PC-3 (cell line): ENCODE results near the gene CRHR2. TPM values are rescaled to one million over a fixed set of nuclear protein-coding genes. Genes with fewer than 3 reads are reported as not detected.

Experiments
- ATAC-seq: fragments of 200-7000 bp; cut with Tn5 transposase; 2 replicates; pipeline ENCODE4 v1.9.1; 2020; ENCODE audit warnings: mild to moderate bottlenecking, moderate library complexity
- BruUV-seq: library from RNA; stranded (reverse); fragments of 400-500 nt; replicated peaks from 2 replicates; lab custom pipeline; 2021; lab: Mats Ljungman, UMichigan
- CTCF ChIA-PET: fragments of 300-600 bp; sonication (Branson Sonifier 250); formaldehyde crosslinking; loops from one replicate; lab custom pipeline; 2022; ENCODE audit warnings: antibody characterized with exemption; lab: Charles Lee
- POLR2A ChIA-PET: fragments of 300-600 bp; sonication (Branson Sonifier 250); formaldehyde crosslinking; loops from one replicate; lab custom pipeline; 2022; ENCODE audit warnings: antibody characterized with exemption; ENCODE audit not compliant: unreplicated experiment; lab: Charles Lee
- DNase-seq: peaks from one replicate; pipeline ENCODE4 v3.0.0-alpha.2; 2015
- H2AFZ ChIP-seq: fragments of 300-600 bp; sonication (generic); 2 replicates; pipeline ENCODE4 v1.6.0; 2016; ENCODE audit warnings: antibody characterized with exemption, low read length
- H3F3A ChIP-seq: fragments of 300-600 bp; sonication (generic); one replicate; pipeline ENCODE4 v1.6.0; 2017; ENCODE audit warnings: antibody characterized with exemption, low read length, control low read depth, mild to moderate bottlenecking; ENCODE audit not compliant: unreplicated experiment
- H3K27ac ChIP-seq: fragments of 300-600 bp; sonication (generic); 2 replicates; pipeline ENCODE4 v1.5.1; 2016; ENCODE audit warnings: mild to moderate bottlenecking, low read length
- H3K27me3 ChIP-seq: fragments of 300-600 bp; sonication (generic); 2 replicates; pipeline ENCODE4 v1.6.1; 2016; ENCODE audit warnings: low read length, mixed read lengths
- H3K36me3 ChIP-seq: fragments of 300-600 bp; sonication (generic); 2 replicates; pipeline ENCODE4 v1.6.1; 2016; ENCODE audit warnings: low read depth, mixed run types, low read length, mixed read lengths
- H3K4me1 ChIP-seq: fragments of 300-600 bp; sonication (generic); 2 replicates; pipeline ENCODE4 v1.5.1; 2016; ENCODE audit warnings: low read length; ENCODE audit not compliant: insufficient read depth
- H3K4me2 ChIP-seq: fragments of 300-600 bp; sonication (generic); 2 replicates; pipeline ENCODE4 v1.6.0; 2016; ENCODE audit warnings: low read length
- H3K4me3 ChIP-seq: fragments of 300-600 bp; sonication (generic); 2 replicates; pipeline ENCODE4 v1.5.1; 2016; ENCODE audit warnings: mild to moderate bottlenecking, low read length, mixed read lengths
- H3K79me2 ChIP-seq: fragments of 300-600 bp; sonication (generic); 2 replicates; pipeline ENCODE4 v1.6.1; 2017; ENCODE audit warnings: low read length, mixed read lengths
- H3K9ac ChIP-seq: fragments of 300-600 bp; sonication (generic); 2 replicates; pipeline ENCODE4 v1.6.0; 2016; ENCODE audit warnings: mild to moderate bottlenecking, low read length
- H3K9me2 ChIP-seq: fragments of 300-600 bp; sonication (generic); replicated peaks from 2 replicates; pipeline ENCODE4 v1.6.1; 2016; ENCODE audit warnings: mixed run types, low read length, mixed read lengths
- H3K9me3 ChIP-seq: fragments of 300-600 bp; sonication (generic); 2 replicates; pipeline ENCODE4 v1.6.1; 2016; ENCODE audit warnings: low read length, mixed read lengths
- H4K20me1 ChIP-seq: fragments of 300-600 bp; sonication (generic); 2 replicates; pipeline ENCODE4 v1.6.1; 2016; ENCODE audit warnings: low read length, mixed read lengths
- EZH2 ChIP-seq: fragments of 300-600 bp; sonication (generic); IDR thresholded peaks from one replicate; pipeline ENCODE4 v1.6.1; 2017; ENCODE audit warnings: antibody characterized with exemption, mild to moderate bottlenecking, low read length; ENCODE audit not compliant: unreplicated experiment
- EZH2phosphoT487 ChIP-seq: fragments of 300-600 bp; sonication (generic); IDR thresholded peaks from 2 replicates; pipeline ENCODE4 v1.6.1; 2018; ENCODE audit warnings: mild to moderate bottlenecking, antibody characterized with exemption, low read length, borderline replicate concordance
- intact Hi-C: fragments of 100-400 bp; cut with micrococcal nuclease; formaldehyde crosslinking; loops from 2 replicates; pipeline ENCODE4 v1.9.0; 2023
- total RNA-seq: library from RNA; depleted of rRNA; stranded (reverse); fragments of >200 nt; gene quantifications from 2 replicates; pipeline ENCODE4 v1.2.3, GENCODE V29; 2014
- TF ChIP-seq, protein P1 (sequence below): fragments of 300-600 bp; sonication (generic); conservative IDR thresholded peaks from 2 replicates; pipeline ENCODE4 v1.5.1; 2017; ENCODE audit warnings: antibody characterized with exemption, low read depth, mild to moderate bottlenecking, low read length

Gene CRHR2
- total RNA-seq, 1 experiment from 2014 or later, result not detected

DNA sequence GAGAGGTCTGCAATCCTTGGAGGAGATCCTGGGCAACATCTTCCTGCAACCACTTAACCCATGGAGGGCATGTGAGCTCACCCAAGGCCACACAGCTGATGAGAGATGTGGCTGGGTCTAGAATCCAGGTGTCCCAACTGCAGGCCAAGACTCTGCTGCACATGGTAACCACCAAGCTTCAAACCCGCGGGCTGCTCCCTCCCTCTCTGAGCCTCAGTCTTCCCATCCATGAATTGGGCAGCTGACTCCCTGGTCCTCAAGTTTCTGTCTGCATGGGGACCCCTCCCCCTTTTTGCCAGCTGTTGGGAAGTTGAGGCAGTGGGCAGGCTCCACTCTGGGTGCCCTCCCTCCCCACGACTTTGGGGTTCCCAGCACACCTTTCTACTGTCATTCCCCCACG, 48.7 kb upstream of the CRHR2 start:
- no peaks in the 10 kb centered on the region for H4K20me1 ChIP-seq
- no peak overlapping the region for H3K9ac ChIP-seq
- no peak for TF ChIP-seq EZH2
- TF ChIP-seq, protein P1, sequence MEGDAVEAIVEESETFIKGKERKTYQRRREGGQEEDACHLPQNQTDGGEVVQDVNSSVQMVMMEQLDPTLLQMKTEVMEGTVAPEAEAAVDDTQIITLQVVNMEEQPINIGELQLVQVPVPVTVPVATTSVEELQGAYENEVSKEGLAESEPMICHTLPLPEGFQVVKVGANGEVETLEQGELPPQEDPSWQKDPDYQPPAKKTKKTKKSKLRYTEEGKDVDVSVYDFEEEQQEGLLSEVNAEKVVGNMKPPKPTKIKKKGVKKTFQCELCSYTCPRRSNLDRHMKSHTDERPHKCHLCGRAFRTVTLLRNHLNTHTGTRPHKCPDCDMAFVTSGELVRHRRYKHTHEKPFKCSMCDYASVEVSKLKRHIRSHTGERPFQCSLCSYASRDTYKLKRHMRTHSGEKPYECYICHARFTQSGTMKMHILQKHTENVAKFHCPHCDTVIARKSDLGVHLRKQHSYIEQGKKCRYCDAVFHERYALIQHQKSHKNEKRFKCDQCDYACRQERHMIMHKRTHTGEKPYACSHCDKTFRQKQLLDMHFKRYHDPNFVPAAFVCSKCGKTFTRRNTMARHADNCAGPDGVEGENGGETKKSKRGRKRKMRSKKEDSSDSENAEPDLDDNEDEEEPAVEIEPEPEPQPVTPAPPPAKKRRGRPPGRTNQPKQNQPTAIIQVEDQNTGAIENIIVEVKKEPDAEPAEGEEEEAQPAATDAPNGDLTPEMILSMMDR, result no peak
- TF ChIP-seq EZH2phosphoT487, result no peak
- H3K27ac ChIP-seq, result no peak overlapping the region
- intact Hi-C loops, result no loop called here
- no peaks in the 10 kb centered on the region for H3K36me3 ChIP-seq
- POLR2A ChIA-PET, result no interaction called here
- CTCF ChIA-PET, result no interaction called here
- H3K4me1 ChIP-seq, result 0 out of 2 replicates have a peak, but pooled peaks cover 8% of the 10 kb centered on the region
- no peak overlapping the region for H2AFZ ChIP-seq
- H3K79me2 ChIP-seq, result no peaks in the 10 kb centered on the region
- H3K4me3 ChIP-seq, result no peak overlapping the region
- no peak overlapping the region for H3K4me2 ChIP-seq
- no peak for ATAC-seq
- H3K9me2 ChIP-seq, result no peaks in the 10 kb centered on the region
- DNase-seq, result no peak
- H3K27me3 ChIP-seq, result peaks cover 38% of the 10 kb centered on the region
- H3K9me3 ChIP-seq, result no peaks in the 10 kb centered on the region
- no TSS peak for BruUV-seq
- no peaks in the 10 kb centered on the region for H3F3A ChIP-seq

DNA sequence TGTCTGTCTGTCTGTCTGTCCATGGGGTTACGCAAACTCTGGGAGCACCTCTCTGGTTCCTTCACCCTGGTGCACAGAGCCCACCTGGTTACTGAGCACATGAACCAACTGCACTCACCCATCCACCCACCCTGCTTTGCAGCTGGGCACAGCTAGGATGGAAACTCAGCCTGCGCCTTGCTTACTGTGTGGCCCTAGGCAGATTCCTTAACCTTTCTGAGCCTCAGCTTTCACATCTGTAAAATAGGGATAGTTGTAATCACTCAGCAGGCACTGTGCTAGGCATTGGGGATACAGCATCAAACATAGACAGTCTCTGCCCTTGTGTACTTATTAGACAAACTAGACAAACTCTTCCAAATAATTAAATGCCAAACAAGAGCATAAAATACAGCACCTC, 47.8 kb upstream of the CRHR2 start:
- Histone ChIP-seq H3F3A (no peaks in the 10 kb centered on the region), H3K9ac (no peak overlapping the region), H3K27ac (no peak overlapping the region), H3K79me2 (no peaks in the 10 kb centered on the region), H3K9me2 (no peaks in the 10 kb centered on the region), H3K4me3 (no peak overlapping the region), H3K27me3 (peaks cover 38% of the 10 kb centered on the region), H3K36me3 (no peaks in the 10 kb centered on the region), H3K9me3 (no peaks in the 10 kb centered on the region), H3K4me1 (0 out of 2 replicates have a peak, but pooled peaks cover 8% of the 10 kb centered on the region), H4K20me1 (no peaks in the 10 kb centered on the region), H3K4me2 (no peak overlapping the region), H2AFZ (no peak overlapping the region)
- ATAC-seq (no peak), DNase-seq (no peak)
- no TSS peak for BruUV-seq
- POLR2A ChIA-PET, result no interaction called here
- CTCF ChIA-PET, result no interaction called here
- TF ChIP-seq, protein P1, result no peak
- no peak for TF ChIP-seq EZH2
- intact Hi-C loops, result no loop called here

DNA sequence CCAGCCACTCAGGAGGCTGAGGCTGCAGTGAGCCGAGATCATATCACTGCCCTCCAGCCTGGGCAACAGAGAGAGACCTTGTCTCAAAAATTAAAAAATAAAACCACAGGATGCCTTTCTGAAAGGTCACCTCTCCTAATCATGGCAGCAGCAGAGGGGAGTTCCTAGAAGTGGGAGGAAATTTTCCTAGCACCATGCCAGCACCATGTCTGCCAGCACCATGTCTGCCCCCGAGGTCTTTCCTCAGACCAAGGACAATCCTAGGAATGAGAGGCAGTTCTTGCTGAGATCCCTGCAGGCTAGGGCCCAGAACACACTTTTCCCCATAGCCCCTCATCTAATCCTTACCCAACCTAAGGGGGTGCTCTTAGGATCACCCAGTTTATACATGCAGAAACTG, 47.4 kb upstream of the CRHR2 start:
- no peak overlapping the region for H3K4me3 ChIP-seq
- ChIA-PET POLR2A (no interaction called here), CTCF (no interaction called here)
- H3K4me2 ChIP-seq, result no peak overlapping the region
- H2AFZ ChIP-seq, result no peak overlapping the region
- H3K27me3 ChIP-seq, result peaks cover 39% of the 10 kb centered on the region
- no peaks in the 10 kb centered on the region for H3K79me2 ChIP-seq
- no peaks in the 10 kb centered on the region for H3K9me2 ChIP-seq
- 0 out of 2 replicates have a peak, but pooled peaks cover 8% of the 10 kb centered on the region for H3K4me1 ChIP-seq
- no peak overlapping the region for H3K27ac ChIP-seq
- no peaks in the 10 kb centered on the region for H4K20me1 ChIP-seq
- H3F3A ChIP-seq, result no peaks in the 10 kb centered on the region
- H3K36me3 ChIP-seq, result no peaks in the 10 kb centered on the region
- H3K9ac ChIP-seq, result no peak overlapping the region
- ATAC-seq (no peak), DNase-seq (no peak)
- intact Hi-C loops, result no loop called here
- H3K9me3 ChIP-seq, result no peaks in the 10 kb centered on the region
- no TSS peak for BruUV-seq
- TF ChIP-seq EZH2phosphoT487, result no peak
- no peak for TF ChIP-seq EZH2
- TF ChIP-seq, protein P1, result no peak
